ENCODE measurements around the gene SIX4. TPM values are rescaled to one million over a fixed set of nuclear protein-coding genes. Genes with fewer than 3 reads are reported as not detected.

Gene SIX4
- polyA plus RNA-seq, 2 of the 4 experiments (the other 2 are of a cell fraction) = 1.8 to 2.3 TPM

DNA sequence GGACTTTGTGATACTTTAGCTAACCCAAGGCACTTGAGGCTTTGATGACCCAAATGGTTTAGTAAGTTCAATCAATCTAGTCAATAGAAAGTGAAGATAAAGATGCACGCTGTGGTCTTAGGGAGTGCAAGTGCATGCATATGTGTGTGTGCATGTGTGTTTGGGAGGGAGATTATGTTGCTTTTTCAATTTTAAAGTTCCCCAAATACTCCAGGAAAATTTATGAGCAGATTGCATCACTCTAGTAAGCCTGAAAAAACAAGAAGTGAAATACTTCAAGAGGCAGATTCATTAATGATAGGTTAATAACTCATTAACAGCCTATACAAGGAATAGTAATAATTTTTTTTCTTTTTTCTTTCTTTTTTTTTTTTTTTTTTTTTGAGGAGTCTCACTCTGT, 62.4 kb downstream of the SIX4 start:
- Histone ChIP-seq H3K4me3 (no peak overlapping the region), H3K9me3 (no peaks in the 10 kb centered on the region), H3K4me2 (no peak overlapping the region), H3K4me1 (peaks cover 15% of the 10 kb centered on the region; the same call in 2 of the 3 replicates), H3K27ac (no peak overlapping the region)
- no peak for ATAC-seq
- no peak for DNase-seq (ENCODE audit: low read depth in 1 of 2, low spot score in 1 of 2)
- 91% methylated on average over 1 of the region's 1 CpG for WGBS (ENCODE audit: missing lambda C conversion rate)
- TF ChIP-seq, protein P1, sequence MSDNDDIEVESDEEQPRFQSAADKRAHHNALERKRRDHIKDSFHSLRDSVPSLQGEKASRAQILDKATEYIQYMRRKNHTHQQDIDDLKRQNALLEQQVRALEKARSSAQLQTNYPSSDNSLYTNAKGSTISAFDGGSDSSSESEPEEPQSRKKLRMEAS (IDR thresholded peaks at IDR 0.05) = no peak
- no peak for TF ChIP-seq CHD2 (IDR thresholded peaks at IDR 0.05; ENCODE audit: low read length, partially characterized antibody)
- TF ChIP-seq RFX5 (IDR thresholded peaks at IDR 0.05) = no peak
- TF ChIP-seq, protein P2, sequence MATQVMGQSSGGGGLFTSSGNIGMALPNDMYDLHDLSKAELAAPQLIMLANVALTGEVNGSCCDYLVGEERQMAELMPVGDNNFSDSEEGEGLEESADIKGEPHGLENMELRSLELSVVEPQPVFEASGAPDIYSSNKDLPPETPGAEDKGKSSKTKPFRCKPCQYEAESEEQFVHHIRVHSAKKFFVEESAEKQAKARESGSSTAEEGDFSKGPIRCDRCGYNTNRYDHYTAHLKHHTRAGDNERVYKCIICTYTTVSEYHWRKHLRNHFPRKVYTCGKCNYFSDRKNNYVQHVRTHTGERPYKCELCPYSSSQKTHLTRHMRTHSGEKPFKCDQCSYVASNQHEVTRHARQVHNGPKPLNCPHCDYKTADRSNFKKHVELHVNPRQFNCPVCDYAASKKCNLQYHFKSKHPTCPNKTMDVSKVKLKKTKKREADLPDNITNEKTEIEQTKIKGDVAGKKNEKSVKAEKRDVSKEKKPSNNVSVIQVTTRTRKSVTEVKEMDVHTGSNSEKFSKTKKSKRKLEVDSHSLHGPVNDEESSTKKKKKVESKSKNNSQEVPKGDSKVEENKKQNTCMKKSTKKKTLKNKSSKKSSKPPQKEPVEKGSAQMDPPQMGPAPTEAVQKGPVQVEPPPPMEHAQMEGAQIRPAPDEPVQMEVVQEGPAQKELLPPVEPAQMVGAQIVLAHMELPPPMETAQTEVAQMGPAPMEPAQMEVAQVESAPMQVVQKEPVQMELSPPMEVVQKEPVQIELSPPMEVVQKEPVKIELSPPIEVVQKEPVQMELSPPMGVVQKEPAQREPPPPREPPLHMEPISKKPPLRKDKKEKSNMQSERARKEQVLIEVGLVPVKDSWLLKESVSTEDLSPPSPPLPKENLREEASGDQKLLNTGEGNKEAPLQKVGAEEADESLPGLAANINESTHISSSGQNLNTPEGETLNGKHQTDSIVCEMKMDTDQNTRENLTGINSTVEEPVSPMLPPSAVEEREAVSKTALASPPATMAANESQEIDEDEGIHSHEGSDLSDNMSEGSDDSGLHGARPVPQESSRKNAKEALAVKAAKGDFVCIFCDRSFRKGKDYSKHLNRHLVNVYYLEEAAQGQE (IDR thresholded peaks at IDR 0.05) = no peak
- TF ChIP-seq RNF2 (IDR thresholded peaks at IDR 0.05; ENCODE audit: borderline replicate concordance, low read depth) = no peak
- no peak for TF ChIP-seq RAD21 (conservative IDR thresholded peaks at IDR 0.05 in 1 of 2, IDR thresholded peaks at IDR 0.05 in 1 of 2)
- no peak for TF ChIP-seq NR3C1 (IDR thresholded peaks at IDR 0.05)
- TF ChIP-seq TP53 (CRISPR knock-in tag; IDR thresholded peaks at IDR 0.05) = no peak
- TF ChIP-seq CBX8 (IDR thresholded peaks at IDR 0.05) = no peak
- TF ChIP-seq SMC3 (IDR thresholded peaks at IDR 0.05) = no peak
- no peak for TF ChIP-seq FOSL2 (IDR thresholded peaks at IDR 0.05)
- no peak for TF ChIP-seq FOSL2 (CRISPR knock-in tag; IDR thresholded peaks at IDR 0.05)
- TF ChIP-seq ZNF302 (CRISPR knock-in tag; IDR thresholded peaks at IDR 0.05) = no peak
- TF ChIP-seq FOSB (CRISPR knock-in tag; IDR thresholded peaks at IDR 0.05) = no peak
- ChIA-PET CTCF (no interaction called here), POLR2A (no interaction called here)
- no peak for FAIRE-seq

Other genes starting within 250 kb of the SIX4 start
- gene C14orf39, start 238.3 kb downstream of the SIX4 start, polyA plus RNA-seq (2011; rRNA removed) = not detected in 2 replicates
- gene C14orf39, start 238.3 kb downstream of the SIX4 start, polyA plus RNA-seq (2017; fragmentation: RNase III; extraction: RNeasy Plus Mini Kit Qiagen cat#74134 plus additional on column Dnase treatment) = not detected in 3 replicates
- not detected in 2 replicates for gene SIX6, start 215.2 kb downstream of the SIX4 start, polyA plus RNA-seq (2011; rRNA removed)
- gene SIX6, start 215.2 kb downstream of the SIX4 start, polyA plus RNA-seq (2017; fragmentation: RNase III; extraction: RNeasy Plus Mini Kit Qiagen cat#74134 plus additional on column Dnase treatment) = not detected in 3 replicates
- gene SIX1, start 74.9 kb downstream of the SIX4 start, polyA plus RNA-seq (2011; rRNA removed) = 2.6 and 4.4 TPM in 2 replicates
- 5.4 to 7.2 TPM (median 6.4 TPM) in 3 replicates for gene SIX1, start 74.9 kb downstream of the SIX4 start, polyA plus RNA-seq (2017; fragmentation: RNase III; extraction: RNeasy Plus Mini Kit Qiagen cat#74134 plus additional on column Dnase treatment)
- 69.2 and 78.1 TPM in 2 replicates for gene MNAT1, start 10.4 kb upstream of the SIX4 start, polyA plus RNA-seq (2011; rRNA removed)
- 42.7 to 50.9 TPM (median 42.7 TPM) in 3 replicates for gene MNAT1, start 10.4 kb upstream of the SIX4 start, polyA plus RNA-seq (2017; fragmentation: RNase III; extraction: RNeasy Plus Mini Kit Qiagen cat#74134 plus additional on column Dnase treatment)

All from A549 (cell line).